ENCODE data around the gene MFF.

Gene MFF

DNA sequence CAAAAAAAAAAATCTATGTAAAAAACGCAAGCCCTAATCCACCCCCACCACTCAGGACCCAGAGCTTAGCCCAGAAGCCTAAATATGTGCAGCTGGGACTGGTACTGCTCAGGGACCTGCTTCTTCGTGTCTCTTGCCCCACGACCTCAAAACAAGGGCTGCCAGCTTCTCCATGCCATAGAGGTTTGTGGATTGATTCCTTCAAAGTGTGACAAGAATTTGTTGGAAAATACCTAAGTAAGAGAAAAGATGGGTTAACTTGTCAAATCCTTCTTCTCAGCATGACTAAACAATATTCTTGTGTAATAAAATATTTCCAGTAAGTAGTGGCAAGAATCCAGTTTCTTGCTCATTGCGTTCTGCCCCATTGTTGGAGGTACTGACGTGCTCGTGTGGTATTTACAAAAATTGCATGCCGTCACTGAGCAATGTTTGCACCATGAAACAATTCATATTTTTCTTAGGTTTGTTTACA lies 63.5 kb downstream of the MFF start:
- H3K4me3 ChIP-seq (ENCODE audit: low read depth, low read length) = no peak overlapping the region
- peak; percentile 97 for DNase-seq (ENCODE audit: low read depth)
- TF ChIP-seq, protein P1, sequence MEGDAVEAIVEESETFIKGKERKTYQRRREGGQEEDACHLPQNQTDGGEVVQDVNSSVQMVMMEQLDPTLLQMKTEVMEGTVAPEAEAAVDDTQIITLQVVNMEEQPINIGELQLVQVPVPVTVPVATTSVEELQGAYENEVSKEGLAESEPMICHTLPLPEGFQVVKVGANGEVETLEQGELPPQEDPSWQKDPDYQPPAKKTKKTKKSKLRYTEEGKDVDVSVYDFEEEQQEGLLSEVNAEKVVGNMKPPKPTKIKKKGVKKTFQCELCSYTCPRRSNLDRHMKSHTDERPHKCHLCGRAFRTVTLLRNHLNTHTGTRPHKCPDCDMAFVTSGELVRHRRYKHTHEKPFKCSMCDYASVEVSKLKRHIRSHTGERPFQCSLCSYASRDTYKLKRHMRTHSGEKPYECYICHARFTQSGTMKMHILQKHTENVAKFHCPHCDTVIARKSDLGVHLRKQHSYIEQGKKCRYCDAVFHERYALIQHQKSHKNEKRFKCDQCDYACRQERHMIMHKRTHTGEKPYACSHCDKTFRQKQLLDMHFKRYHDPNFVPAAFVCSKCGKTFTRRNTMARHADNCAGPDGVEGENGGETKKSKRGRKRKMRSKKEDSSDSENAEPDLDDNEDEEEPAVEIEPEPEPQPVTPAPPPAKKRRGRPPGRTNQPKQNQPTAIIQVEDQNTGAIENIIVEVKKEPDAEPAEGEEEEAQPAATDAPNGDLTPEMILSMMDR (conservative IDR thresholded peaks at IDR 0.05; ENCODE audit: low read depth, low read length) = no peak

DNA sequence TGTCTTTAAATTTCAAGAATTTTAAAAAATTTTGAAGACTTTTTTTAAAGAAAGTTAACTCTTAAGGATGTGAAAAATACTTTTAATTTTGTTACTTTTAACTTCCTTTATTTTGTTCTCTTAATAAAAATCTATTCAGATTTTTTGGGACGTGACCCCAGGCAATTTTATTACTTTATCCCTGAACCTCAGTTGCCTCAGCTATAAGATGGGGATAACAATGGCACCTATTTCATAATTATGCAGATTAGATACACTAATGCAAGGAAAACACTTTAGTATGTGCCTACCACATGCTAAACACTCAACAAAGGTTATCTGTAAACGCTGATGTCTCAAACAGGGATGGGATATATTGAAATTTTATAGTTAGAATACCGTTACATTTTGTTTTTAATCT lies 64.2 kb downstream of the MFF start:
- DNase-seq (ENCODE audit: low read depth) = no peak
- TF ChIP-seq, protein P1 (conservative IDR thresholded peaks at IDR 0.05; ENCODE audit: low read depth, low read length) = no peak
- H3K4me3 ChIP-seq (ENCODE audit: low read depth, low read length) = no peak overlapping the region

DNA sequence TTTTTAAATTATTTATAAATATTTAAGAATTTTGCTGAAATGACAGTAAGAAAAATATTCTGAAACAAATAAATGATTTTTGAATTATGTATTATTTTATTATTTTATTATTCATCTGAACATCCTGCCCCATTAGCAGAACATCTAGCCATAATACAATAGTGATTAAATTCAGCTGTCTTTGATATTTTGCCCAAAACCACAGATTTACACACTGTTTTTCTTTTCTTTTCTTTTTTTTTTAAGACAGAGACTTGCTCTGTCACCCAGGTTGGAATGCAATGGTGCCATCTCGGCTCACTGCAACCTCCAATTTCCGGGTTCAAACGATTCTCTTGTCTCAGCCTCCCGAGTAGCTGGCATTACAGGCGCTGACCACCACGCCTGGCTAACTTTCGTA lies 64.6 kb downstream of the MFF start:
- no peak overlapping the region for H3K4me3 ChIP-seq (ENCODE audit: low read depth, low read length)

DNA sequence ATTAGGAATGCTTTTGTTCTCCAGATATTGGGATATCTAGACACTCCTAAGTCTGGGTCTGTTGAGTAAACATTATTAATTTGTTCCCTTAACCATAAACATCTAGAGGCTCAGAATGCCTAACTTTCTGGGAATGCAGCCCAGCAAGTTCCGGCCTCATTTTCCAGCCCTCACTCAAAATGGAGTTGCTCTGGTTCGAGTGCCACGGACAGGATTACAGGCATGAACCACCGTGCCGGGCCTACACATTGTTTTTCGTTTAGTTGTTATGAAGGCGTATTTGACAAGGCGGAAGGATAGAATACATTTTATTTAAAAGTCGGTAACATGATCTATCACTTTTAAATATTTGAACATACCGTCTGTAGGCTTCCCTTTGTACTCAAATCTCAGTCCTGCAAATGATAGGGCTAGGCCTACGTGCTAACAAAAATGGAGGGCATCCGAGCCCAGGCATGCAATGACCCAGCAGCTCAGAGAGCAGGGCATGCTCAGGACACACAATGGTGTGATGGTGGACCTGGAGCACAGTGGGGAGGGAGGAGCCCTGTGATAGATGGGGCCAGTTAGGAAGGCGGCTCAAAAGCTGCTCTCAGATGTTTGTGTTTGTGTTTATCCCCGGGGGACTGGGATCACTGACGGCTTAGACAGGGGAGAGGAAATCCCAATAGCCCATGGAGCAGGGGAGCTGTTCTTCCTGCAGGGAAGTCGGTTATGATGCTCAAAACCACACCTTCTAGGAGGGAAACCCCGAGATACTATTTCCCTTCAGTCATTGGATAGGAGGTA lies 65.6 kb downstream of the MFF start:
- TF ChIP-seq, protein P1 (conservative IDR thresholded peaks at IDR 0.05; ENCODE audit: low read depth, low read length) = no peak
- no peak for DNase-seq (ENCODE audit: low read depth)
- no peak overlapping the region for H3K4me3 ChIP-seq (ENCODE audit: low read depth, low read length)

More for the DNA sequence above, 64.6 kb downstream of the MFF start:
- TF ChIP-seq, protein P1 (conservative IDR thresholded peaks at IDR 0.05; ENCODE audit: low read depth, low read length) = no peak
- no peak for DNase-seq (ENCODE audit: low read depth)

DNA sequence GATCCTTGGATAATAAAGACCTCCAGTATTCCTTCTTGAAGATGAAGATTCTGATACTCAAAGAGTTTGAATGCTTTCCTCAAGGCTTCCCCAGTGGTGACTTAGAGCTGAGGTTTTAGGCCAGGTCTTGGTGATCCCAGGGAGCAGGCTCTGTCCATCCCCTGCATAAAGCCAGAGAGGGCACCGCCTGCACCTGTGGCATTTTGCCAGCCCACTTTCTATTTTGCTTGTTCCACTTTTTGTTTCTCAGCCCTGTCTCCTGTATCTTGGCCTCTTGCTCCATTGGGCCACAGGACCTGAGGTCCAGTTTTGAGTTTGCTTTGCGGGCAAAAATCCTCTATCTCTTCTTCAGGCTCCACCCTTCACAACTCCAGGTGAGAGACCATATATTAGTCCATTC lies 69.3 kb downstream of the MFF start:
- no peak for DNase-seq (ENCODE audit: low read depth)
- TF ChIP-seq, protein P1 (conservative IDR thresholded peaks at IDR 0.05; ENCODE audit: low read depth, low read length) = no peak
- no peak overlapping the region for H3K4me3 ChIP-seq (ENCODE audit: low read depth, low read length)

DNA sequence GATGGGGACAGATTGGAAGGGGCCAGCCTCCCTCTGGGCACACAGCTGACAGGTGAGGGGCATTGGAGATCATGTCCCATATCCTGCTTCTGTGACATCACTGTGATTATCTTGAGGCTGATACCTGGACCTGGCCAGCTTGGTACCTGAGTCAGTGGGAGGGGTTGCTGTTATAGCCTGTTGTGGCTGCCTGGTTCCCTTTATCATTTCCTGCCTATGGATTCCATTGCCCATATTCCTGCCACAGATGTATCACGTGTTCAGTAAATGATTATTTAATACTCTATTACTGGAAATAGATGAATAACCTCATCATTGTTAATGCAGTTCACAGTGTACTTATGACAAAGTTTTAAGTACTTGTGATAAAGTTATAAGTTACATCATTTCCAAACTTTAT lies 70.5 kb downstream of the MFF start:
- no peak for DNase-seq (ENCODE audit: low read depth)
- H3K4me3 ChIP-seq (ENCODE audit: low read depth, low read length) = no peak overlapping the region
- TF ChIP-seq, protein P1 (conservative IDR thresholded peaks at IDR 0.05; ENCODE audit: low read depth, low read length) = no peak

DNA sequence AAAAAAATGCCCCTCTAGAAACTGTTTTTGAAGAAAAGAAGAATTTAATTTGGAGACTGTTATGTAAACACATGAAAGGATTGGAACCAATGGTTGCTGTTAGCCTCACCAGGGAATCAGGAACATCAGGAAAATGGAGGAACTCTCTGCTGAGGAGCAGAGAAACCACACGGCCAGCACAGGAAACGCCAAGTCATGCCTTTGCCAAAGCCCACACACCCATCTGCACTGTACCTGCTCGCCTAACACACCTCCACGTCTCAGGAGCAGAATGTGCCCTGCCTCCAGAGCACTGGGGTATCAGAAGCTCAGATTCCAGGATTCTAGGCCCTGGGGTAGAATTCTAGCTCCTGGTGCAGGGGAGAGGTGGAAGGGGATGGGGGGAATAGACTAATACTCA lies 72.5 kb downstream of the MFF start:
- TF ChIP-seq, protein P1 (conservative IDR thresholded peaks at IDR 0.05; ENCODE audit: low read depth, low read length) = no peak
- no peak overlapping the region for H3K4me3 ChIP-seq (ENCODE audit: low read depth, low read length)
- no peak for DNase-seq (ENCODE audit: low read depth)
